GM23338 (cell line): Measurements from ENCODE around the gene RASIP1.

ENCODE experiments used
- CTCF ChIP-seq, 2 experiments: fragments of 200-600 bp in 1 of 2; sonication (generic) in 1 of 2; conservative IDR thresholded peaks; 2 replicates each; pipeline versions ENCODE4 v1.5.1 to v1.6.1; 2016 to 2017; ENCODE audit warnings: antibody characterized with exemption in 2 of 2, low read depth in 2 of 2, mild to moderate bottlenecking in 2 of 2, moderate library complexity in 1 of 2
- REST ChIP-seq: IDR thresholded peaks from one replicate; pipeline ENCODE4 v1.6.1; 2018; ENCODE audit warnings: antibody characterized with exemption; ENCODE audit not compliant: unreplicated experiment
- TF ChIP-seq, protein P1 (sequence below): IDR thresholded peaks from 2 replicates; pipeline ENCODE4 v1.6.1; 2016; ENCODE audit warnings: antibody characterized with exemption

- TF ChIP-seq CTCF (conservative IDR thresholded peaks at IDR 0.05; ENCODE audit: low read depth in 2 of 2) = no peak
- no peak for TF ChIP-seq REST
- TF ChIP-seq, protein P1, sequence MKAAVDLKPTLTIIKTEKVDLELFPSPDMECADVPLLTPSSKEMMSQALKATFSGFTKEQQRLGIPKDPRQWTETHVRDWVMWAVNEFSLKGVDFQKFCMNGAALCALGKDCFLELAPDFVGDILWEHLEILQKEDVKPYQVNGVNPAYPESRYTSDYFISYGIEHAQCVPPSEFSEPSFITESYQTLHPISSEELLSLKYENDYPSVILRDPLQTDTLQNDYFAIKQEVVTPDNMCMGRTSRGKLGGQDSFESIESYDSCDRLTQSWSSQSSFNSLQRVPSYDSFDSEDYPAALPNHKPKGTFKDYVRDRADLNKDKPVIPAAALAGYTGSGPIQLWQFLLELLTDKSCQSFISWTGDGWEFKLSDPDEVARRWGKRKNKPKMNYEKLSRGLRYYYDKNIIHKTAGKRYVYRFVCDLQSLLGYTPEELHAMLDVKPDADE = no peak
Measured at GRCh38 chr19:48768994-48769713, 28.7 kb upstream of the RASIP1 start.
